H9 (cell line): ENCODE measurements around the gene CD58. TPM values are rescaled to one million over a fixed set of nuclear protein-coding genes. Genes with fewer than 3 reads are reported as not detected.

Experiments used
- DNase-seq: peaks from one replicate; pipeline ENCODE4 v3.0.0-alpha.2; 2017
- H2AFZ ChIP-seq: one replicate; pipeline ENCODE4 v1.6.1; 2013; ENCODE audit warnings: mild to moderate bottlenecking, low read length, control low read depth, moderate library complexity
- H2AK5ac ChIP-seq: 2 replicates; pipeline ENCODE4 v1.6.1; 2013; ENCODE audit warnings: low read length, control low read depth, mixed read lengths; ENCODE audit not compliant: insufficient read length
- H2BK120ac ChIP-seq: one replicate; pipeline ENCODE4 v1.6.1; 2013; ENCODE audit warnings: low read depth, mild to moderate bottlenecking, low read length, control low read depth, inconsistent platforms; ENCODE audit not compliant: poor library complexity, severe bottlenecking
- H2BK12ac ChIP-seq: 2 replicates; pipeline ENCODE4 v1.6.1; 2013; ENCODE audit warnings: low read length, control low read depth, mixed read lengths, low read depth; ENCODE audit not compliant: insufficient read length
- H2BK15ac ChIP-seq: 2 replicates; pipeline ENCODE4 v1.6.1; 2013; ENCODE audit warnings: low read depth, low read length, control low read depth
- H2BK20ac ChIP-seq: one replicate; pipeline ENCODE4 v1.6.1; 2013; ENCODE audit warnings: low read depth, mild to moderate bottlenecking, low read length, control low read depth, inconsistent platforms; ENCODE audit not compliant: poor library complexity, severe bottlenecking
- H2BK5ac ChIP-seq: 2 replicates; pipeline ENCODE4 v1.6.1; 2013; ENCODE audit warnings: low read length, control low read depth, mixed read lengths; ENCODE audit not compliant: insufficient read length
- H3K14ac ChIP-seq: 2 replicates; pipeline ENCODE4 v1.6.1; 2013; ENCODE audit warnings: low read length, control low read depth; ENCODE audit not compliant: insufficient read depth
- H3K18ac ChIP-seq: 2 replicates; pipeline ENCODE4 v1.6.1; 2013; ENCODE audit warnings: low read depth, mild to moderate bottlenecking, mixed read lengths, low read length, control low read depth; ENCODE audit not compliant: insufficient read length
- H3K23ac ChIP-seq: 2 replicates; pipeline ENCODE4 v1.6.1; 2013; ENCODE audit warnings: low read length, control low read depth, mixed read lengths, low read depth; ENCODE audit not compliant: insufficient read length
- H3K23me2 ChIP-seq: 2 replicates; pipeline ENCODE4 v1.6.1; 2013; ENCODE audit warnings: low read depth, mild to moderate bottlenecking, mixed read lengths, low read length, control low read depth; ENCODE audit not compliant: insufficient read length, poor library complexity, severe bottlenecking
- H3K27ac ChIP-seq: 2 replicates; pipeline ENCODE4 v1.5.1; 2013; ENCODE audit warnings: low read length, control low read depth, mixed read lengths, low read depth; ENCODE audit not compliant: insufficient read length
- H3K27me3 ChIP-seq: 2 replicates; pipeline ENCODE4 v1.6.1; 2013; ENCODE audit warnings: low read length, control low read depth, inconsistent platforms; ENCODE audit not compliant: insufficient read depth
- H3K4ac ChIP-seq: 2 replicates; pipeline ENCODE4 v1.6.1; 2013; ENCODE audit warnings: low read depth, mild to moderate bottlenecking, control low read depth, inconsistent platforms, low read length, moderate library complexity
- H3K4me1 ChIP-seq: 2 replicates; pipeline ENCODE4 v1.6.1; 2013; ENCODE audit warnings: low read length, control low read depth, inconsistent platforms; ENCODE audit not compliant: insufficient read depth
- H3K4me2 ChIP-seq: 2 replicates; pipeline ENCODE4 v1.6.1; 2013; ENCODE audit warnings: low read length, control low read depth, mixed read lengths; ENCODE audit not compliant: insufficient read length, insufficient read depth
- H3K56ac ChIP-seq: 2 replicates; pipeline ENCODE4 v1.6.1; 2013; ENCODE audit warnings: low read depth, mild to moderate bottlenecking, mixed read lengths, low read length, control low read depth; ENCODE audit not compliant: insufficient read length
- H3K79me1 ChIP-seq: 2 replicates; pipeline ENCODE4 v1.6.1; 2013; ENCODE audit warnings: low read depth, mild to moderate bottlenecking, moderate library complexity, low read length, control low read depth, inconsistent platforms; ENCODE audit not compliant: insufficient read depth, poor library complexity, severe bottlenecking
- H3K79me2 ChIP-seq: 2 replicates; pipeline ENCODE4 v1.6.1; 2013; ENCODE audit warnings: low read length, control low read depth, inconsistent platforms; ENCODE audit not compliant: insufficient read depth
- H3K9ac ChIP-seq: 2 replicates; pipeline ENCODE4 v1.6.1; 2013; ENCODE audit warnings: low read length, control low read depth, mixed read lengths; ENCODE audit not compliant: insufficient read length; ENCODE audit errors: extremely low read depth
- H3K9me3 ChIP-seq: one replicate; pipeline ENCODE4 v1.6.1; 2013; ENCODE audit warnings: low read depth, low read length, inconsistent platforms; ENCODE audit not compliant: control insufficient read depth
- H3T11ph ChIP-seq: one replicate; pipeline ENCODE4 v1.6.1; 2013; ENCODE audit warnings: mild to moderate bottlenecking, low read length, control low read depth, inconsistent platforms
- H4K20me1 ChIP-seq: one replicate; pipeline ENCODE4 v1.6.1; 2013; ENCODE audit not compliant: control insufficient read depth, insufficient read length, insufficient read depth
- H4K5ac ChIP-seq: 2 replicates; pipeline ENCODE4 v1.6.1; 2013; ENCODE audit warnings: low read depth, mild to moderate bottlenecking, mixed read lengths, low read length, control low read depth; ENCODE audit not compliant: insufficient read length
- H4K8ac ChIP-seq: replicated peaks from 2 replicates; pipeline ENCODE4 v1.6.1; 2013; ENCODE audit warnings: low read length, control low read depth, mixed read lengths, low read depth; ENCODE audit not compliant: insufficient read length
- H4K91ac ChIP-seq: 2 replicates; pipeline ENCODE4 v1.6.1; 2013; ENCODE audit warnings: low read depth, mild to moderate bottlenecking, moderate library complexity, mixed read lengths, low read length, control low read depth; ENCODE audit not compliant: insufficient read length
- H3K27ac Mint-ChIP-seq, 3 experiments: 2 replicates in 2 of 3; 3 replicates in 1 of 3; pipeline ENCODE4 v1.8.0; 2020 to 2021; ENCODE audit warnings: mixed read lengths in 3 of 3, mild to moderate bottlenecking in 1 of 3, moderate library complexity in 1 of 3
- H3K27me3 Mint-ChIP-seq: 2 replicates; pipeline ENCODE4 v1.8.0; 2021; ENCODE audit warnings: low read depth, mild to moderate bottlenecking, moderate library complexity, mixed read lengths
- H3K36me3 Mint-ChIP-seq, 3 experiments: 2 replicates in 2 of 3; 3 replicates in 1 of 3; pipeline ENCODE4 v1.8.0; 2020 to 2021; ENCODE audit warnings: low read depth in 3 of 3, mixed read lengths in 3 of 3; ENCODE audit not compliant: insufficient read depth in 1 of 3
- H3K4me1 Mint-ChIP-seq, 2 experiments: 2 replicates each; pipeline ENCODE4 v1.8.0; 2020; ENCODE audit warnings: mixed read lengths in 2 of 2
- H3K4me3 Mint-ChIP-seq, 2 experiments: 2 replicates in 1 of 2; 3 replicates in 1 of 2; pipeline ENCODE4 v1.8.0; 2020 to 2021; ENCODE audit warnings: mild to moderate bottlenecking in 2 of 2, mixed read lengths in 2 of 2, moderate library complexity in 1 of 2
- H3K9me3 Mint-ChIP-seq, 2 experiments: 2 replicates in 1 of 2; 3 replicates in 1 of 2; pipeline ENCODE4 v1.8.0; 2020; ENCODE audit warnings: mild to moderate bottlenecking in 2 of 2, mixed read lengths in 2 of 2, moderate library complexity in 1 of 2
- CTCF ChIP-seq: fragments of 200-600 bp; sonication (generic); conservative IDR thresholded peaks from 3 replicates; pipeline ENCODE4 v1.8.0; 2021; ENCODE audit warnings: antibody characterized with exemption, mild to moderate bottlenecking
- WGBS: extraction: QIAGEN DNeasy Blood & Tissue Kit; methylation state at CpG from one replicate; pipeline ENCODE4 v1.1.7; 2013; ENCODE audit warnings: missing lambda C conversion rate, low lambda C conversion rate, mixed read lengths; ENCODE audit not compliant: insufficient read length; ENCODE audit errors: extremely low coverage; 5-methylcytosine and 5-hydroxymethylcytosine counted together
- total RNA-seq: library from RNA; stranded (reverse); gene quantifications from 2 replicates; pipeline ENCODE4 v1.2.1, GENCODE V29; 2021

Gene CD58
- total RNA-seq, 1 experiment from 2014 or later = 4.3 TPM

- Histone ChIP-seq H3K9ac (no peak overlapping the region), H3K79me1 (no peaks in the 10 kb centered on the region), H3K4me2 (no peak overlapping the region), H3K9me3 (no peaks in the 10 kb centered on the region), H4K5ac (no peak overlapping the region), H3K56ac (no peak overlapping the region), H4K20me1 (no peaks in the 10 kb centered on the region), H3K4ac (no peak overlapping the region), H3K18ac (no peak overlapping the region), H3T11ph (no peak overlapping the region), H2BK15ac (no peak overlapping the region), H3K27ac (no peak overlapping the region), H3K79me2 (no peaks in the 10 kb centered on the region), H2AK5ac (no peak overlapping the region), H2BK20ac (no peak overlapping the region), H3K14ac (no peak overlapping the region), H4K8ac (no peak overlapping the region), H4K91ac (no peak overlapping the region), H2BK120ac (no peak overlapping the region), H3K27me3 (no peaks in the 10 kb centered on the region; the same call in 1 of the 2 replicates), H3K23ac (no peak overlapping the region), H3K23me2 (no peaks in the 10 kb centered on the region), H3K4me1 (no peaks in the 10 kb centered on the region), H2BK12ac (no peak overlapping the region), H2AFZ (no peak overlapping the region), H2BK5ac (no peak overlapping the region)
- Mint-ChIP-seq H3K27ac (0 out of 7 replicates have a peak overlapping the region, but pooled peaks of 1 of the 3 experiments have one; percentile 47), H3K27me3 (no peaks in the 10 kb centered on the region), H3K4me3 (no peak overlapping the region), H3K9me3 (peaks cover 6 to 11% of the 10 kb centered on the region in 2 experiments), H3K36me3 (peaks cover 0 to 11% (median 6%) of the 10 kb centered on the region in 3 experiments; a peak in 5 of 7 replicates), H3K4me1 (no peaks in the 10 kb centered on the region; a peak in 2 of 4 replicates)
- no peak for TF ChIP-seq CTCF
- WGBS = 100% methylated on average over 1 of the region's 7 CpGs
- DNase-seq = no peak
These were observed 55.1 kb downstream of the CD58 start for GRCh38 chr1:116515702-116516101.
